ENCODE results near the gene ARHGAP33.

ARHGAP33 gene

GRCh38 chr19:35740423-35741202, 34.8 kb upstream of the ARHGAP33 start:
- DNase-seq = peak; percentile 96

- DNase-seq = no peak
Observed at GRCh38 chr19:35741203-35741515, 34.2 kb upstream of the ARHGAP33 start.

- DNase-seq = no peak
Observed at GRCh38 chr19:35742121-35742724, 33.1 kb upstream of the ARHGAP33 start, which contains the start of gene IGFLR1. Gene IGFLR1 (minus strand): TSS chr19:35742452. CDS start chr19:35741180, 1,272 bp downstream.

- DNase-seq = no peak
Observed at GRCh38 chr19:35743640-35744429, 31.5 kb upstream of the ARHGAP33 start.

GRCh38 chr19:35744430-35745327, 30.7 kb upstream of the ARHGAP33 start:
- peak; percentile 86 for DNase-seq

- peak; percentile 91 for DNase-seq
Observed at GRCh38 chr19:35745328-35746086, 29.9 kb upstream of the ARHGAP33 start, which contains the start of the genes PSENEN and U2AF1L4. Gene PSENEN (plus strand): TSS chr19:35745651. CDS start chr19:35745931, 280 bp downstream. Gene U2AF1L4 (minus strand): TSS chr19:35745418. CDS start chr19:35745391, 27 bp downstream.

GRCh38 chr19:35746087-35746462, 29.3 kb upstream of the ARHGAP33 start:
- no peak for DNase-seq

GRCh38 chr19:35746531-35746930, 28.8 kb upstream of the ARHGAP33 start:
- no peak for DNase-seq

GRCh38 chr19:35748106-35749020, 27.0 kb upstream of the ARHGAP33 start, which contains the start of gene LIN37:
Gene LIN37 (plus strand): TSS chr19:35748576. CDS start chr19:35748725, 149 bp downstream.
- DNase-seq = peak; percentile 94

GRCh38 chr19:35750167-35750566, 25.2 kb upstream of the ARHGAP33 start:
- DNase-seq = no peak

- no peak for DNase-seq
Observed at GRCh38 chr19:35751839-35752745, 23.3 kb upstream of the ARHGAP33 start.

- no peak for DNase-seq
Observed at GRCh38 chr19:35752746-35753350, 22.5 kb upstream of the ARHGAP33 start.

GRCh38 chr19:35753634-35754369, 21.6 kb upstream of the ARHGAP33 start:
- no peak for DNase-seq

GRCh38 chr19:35754370-35755130, 20.8 kb upstream of the ARHGAP33 start:
- DNase-seq = no peak

GRCh38 chr19:35755131-35755549, 20.2 kb upstream of the ARHGAP33 start:
- DNase-seq = no peak

GRCh38 chr19:35755550-35756376, 19.6 kb upstream of the ARHGAP33 start:
- no peak for DNase-seq

Measured in SHP77 treated with DMSO at 0.1 percent for 48 hours (cell line).